Measurements from ENCODE around the gene ZNF423. TPM values are rescaled to one million over a fixed set of nuclear protein-coding genes. Genes with fewer than 3 reads are reported as not detected.

ZNF423 gene
- polyA plus RNA-seq, 1 donor from 2014 or later, result 4.5 TPM

DNA sequence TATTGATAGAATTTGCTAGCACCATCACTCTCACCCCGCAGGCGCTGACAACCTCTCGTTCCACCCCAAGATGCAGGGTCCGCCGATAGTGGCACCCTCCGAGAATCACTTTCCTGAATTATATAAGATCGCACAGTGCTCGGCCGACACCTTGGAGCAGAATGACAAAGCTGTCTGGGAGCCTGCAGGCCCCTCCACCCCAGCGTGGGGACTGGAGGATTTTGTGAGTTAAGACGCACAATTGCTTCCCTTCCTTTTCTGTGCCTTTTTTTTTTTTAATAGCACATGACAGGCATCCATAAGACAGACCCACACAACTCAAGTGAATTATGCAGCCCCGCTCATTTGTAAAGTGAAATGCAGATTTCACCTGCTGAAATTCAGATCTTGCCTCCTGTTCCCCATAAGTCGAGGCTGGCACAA, 327.0 kb downstream of the ZNF423 start:
- no peaks in the 10 kb centered on the region for H3K36me3 ChIP-seq (ENCODE audit: insufficient read depth, low read length)
- H4K20me1 ChIP-seq (ENCODE audit: insufficient read depth), result no peaks in the 10 kb centered on the region
- no peaks in the 10 kb centered on the region for H3F3A ChIP-seq (ENCODE audit: insufficient read depth, low read length, poor library complexity, severe bottlenecking)
- H3K27me3 ChIP-seq (ENCODE audit: insufficient read depth, low read depth, low read length), result no peaks in the 10 kb centered on the region
- TF ChIP-seq, protein P1, sequence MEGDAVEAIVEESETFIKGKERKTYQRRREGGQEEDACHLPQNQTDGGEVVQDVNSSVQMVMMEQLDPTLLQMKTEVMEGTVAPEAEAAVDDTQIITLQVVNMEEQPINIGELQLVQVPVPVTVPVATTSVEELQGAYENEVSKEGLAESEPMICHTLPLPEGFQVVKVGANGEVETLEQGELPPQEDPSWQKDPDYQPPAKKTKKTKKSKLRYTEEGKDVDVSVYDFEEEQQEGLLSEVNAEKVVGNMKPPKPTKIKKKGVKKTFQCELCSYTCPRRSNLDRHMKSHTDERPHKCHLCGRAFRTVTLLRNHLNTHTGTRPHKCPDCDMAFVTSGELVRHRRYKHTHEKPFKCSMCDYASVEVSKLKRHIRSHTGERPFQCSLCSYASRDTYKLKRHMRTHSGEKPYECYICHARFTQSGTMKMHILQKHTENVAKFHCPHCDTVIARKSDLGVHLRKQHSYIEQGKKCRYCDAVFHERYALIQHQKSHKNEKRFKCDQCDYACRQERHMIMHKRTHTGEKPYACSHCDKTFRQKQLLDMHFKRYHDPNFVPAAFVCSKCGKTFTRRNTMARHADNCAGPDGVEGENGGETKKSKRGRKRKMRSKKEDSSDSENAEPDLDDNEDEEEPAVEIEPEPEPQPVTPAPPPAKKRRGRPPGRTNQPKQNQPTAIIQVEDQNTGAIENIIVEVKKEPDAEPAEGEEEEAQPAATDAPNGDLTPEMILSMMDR (IDR thresholded peaks at IDR 0.05; ENCODE audit: poor library complexity, severe bottlenecking), result no peak
- no peak for TF ChIP-seq MXI1 (conservative IDR thresholded peaks at IDR 0.05; ENCODE audit: poor library complexity, severe bottlenecking)
- TF ChIP-seq SMC3 (conservative IDR thresholded peaks at IDR 0.05; ENCODE audit: poor library complexity), result no peak
- no peak for TF ChIP-seq RAD21 (conservative IDR thresholded peaks at IDR 0.05)
- TF ChIP-seq POLR2AphosphoS5 (IDR thresholded peaks at IDR 0.05), result no peak
- no peak for TF ChIP-seq EP300 (conservative IDR thresholded peaks at IDR 0.05; ENCODE audit: poor library complexity, severe bottlenecking)
- no peak for TF ChIP-seq EZH2 (IDR thresholded peaks at IDR 0.05; ENCODE audit: borderline replicate concordance, insufficient read depth, low read length, poor library complexity, severe bottlenecking)
- no peak for TF ChIP-seq TAF1 (IDR thresholded peaks at IDR 0.05; ENCODE audit: low read depth)
- TF ChIP-seq, protein P2, sequence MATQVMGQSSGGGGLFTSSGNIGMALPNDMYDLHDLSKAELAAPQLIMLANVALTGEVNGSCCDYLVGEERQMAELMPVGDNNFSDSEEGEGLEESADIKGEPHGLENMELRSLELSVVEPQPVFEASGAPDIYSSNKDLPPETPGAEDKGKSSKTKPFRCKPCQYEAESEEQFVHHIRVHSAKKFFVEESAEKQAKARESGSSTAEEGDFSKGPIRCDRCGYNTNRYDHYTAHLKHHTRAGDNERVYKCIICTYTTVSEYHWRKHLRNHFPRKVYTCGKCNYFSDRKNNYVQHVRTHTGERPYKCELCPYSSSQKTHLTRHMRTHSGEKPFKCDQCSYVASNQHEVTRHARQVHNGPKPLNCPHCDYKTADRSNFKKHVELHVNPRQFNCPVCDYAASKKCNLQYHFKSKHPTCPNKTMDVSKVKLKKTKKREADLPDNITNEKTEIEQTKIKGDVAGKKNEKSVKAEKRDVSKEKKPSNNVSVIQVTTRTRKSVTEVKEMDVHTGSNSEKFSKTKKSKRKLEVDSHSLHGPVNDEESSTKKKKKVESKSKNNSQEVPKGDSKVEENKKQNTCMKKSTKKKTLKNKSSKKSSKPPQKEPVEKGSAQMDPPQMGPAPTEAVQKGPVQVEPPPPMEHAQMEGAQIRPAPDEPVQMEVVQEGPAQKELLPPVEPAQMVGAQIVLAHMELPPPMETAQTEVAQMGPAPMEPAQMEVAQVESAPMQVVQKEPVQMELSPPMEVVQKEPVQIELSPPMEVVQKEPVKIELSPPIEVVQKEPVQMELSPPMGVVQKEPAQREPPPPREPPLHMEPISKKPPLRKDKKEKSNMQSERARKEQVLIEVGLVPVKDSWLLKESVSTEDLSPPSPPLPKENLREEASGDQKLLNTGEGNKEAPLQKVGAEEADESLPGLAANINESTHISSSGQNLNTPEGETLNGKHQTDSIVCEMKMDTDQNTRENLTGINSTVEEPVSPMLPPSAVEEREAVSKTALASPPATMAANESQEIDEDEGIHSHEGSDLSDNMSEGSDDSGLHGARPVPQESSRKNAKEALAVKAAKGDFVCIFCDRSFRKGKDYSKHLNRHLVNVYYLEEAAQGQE (IDR thresholded peaks at IDR 0.05; ENCODE audit: borderline replicate concordance), result no peak
- H3K4me2 ChIP-seq (ENCODE audit: low read length), result no peak overlapping the region
- H3K9me2 ChIP-seq (ENCODE audit: insufficient read depth, low read length), result no peaks in the 10 kb centered on the region
- no peak overlapping the region for H3K9ac ChIP-seq (ENCODE audit: low read length)
- no peaks in the 10 kb centered on the region for H3K9me3 ChIP-seq (ENCODE audit: low read length)
- peaks cover 4% of the 10 kb centered on the region for H3K79me2 ChIP-seq (replicated peaks; ENCODE audit: insufficient read depth, low read length)
- H3K4me3 ChIP-seq (ENCODE audit: low read length), result no peak overlapping the region
- no peak overlapping the region for H2AFZ ChIP-seq (ENCODE audit: low read depth, low read length)
- no peak overlapping the region for H3K27ac ChIP-seq (ENCODE audit: low read length)

DNA sequence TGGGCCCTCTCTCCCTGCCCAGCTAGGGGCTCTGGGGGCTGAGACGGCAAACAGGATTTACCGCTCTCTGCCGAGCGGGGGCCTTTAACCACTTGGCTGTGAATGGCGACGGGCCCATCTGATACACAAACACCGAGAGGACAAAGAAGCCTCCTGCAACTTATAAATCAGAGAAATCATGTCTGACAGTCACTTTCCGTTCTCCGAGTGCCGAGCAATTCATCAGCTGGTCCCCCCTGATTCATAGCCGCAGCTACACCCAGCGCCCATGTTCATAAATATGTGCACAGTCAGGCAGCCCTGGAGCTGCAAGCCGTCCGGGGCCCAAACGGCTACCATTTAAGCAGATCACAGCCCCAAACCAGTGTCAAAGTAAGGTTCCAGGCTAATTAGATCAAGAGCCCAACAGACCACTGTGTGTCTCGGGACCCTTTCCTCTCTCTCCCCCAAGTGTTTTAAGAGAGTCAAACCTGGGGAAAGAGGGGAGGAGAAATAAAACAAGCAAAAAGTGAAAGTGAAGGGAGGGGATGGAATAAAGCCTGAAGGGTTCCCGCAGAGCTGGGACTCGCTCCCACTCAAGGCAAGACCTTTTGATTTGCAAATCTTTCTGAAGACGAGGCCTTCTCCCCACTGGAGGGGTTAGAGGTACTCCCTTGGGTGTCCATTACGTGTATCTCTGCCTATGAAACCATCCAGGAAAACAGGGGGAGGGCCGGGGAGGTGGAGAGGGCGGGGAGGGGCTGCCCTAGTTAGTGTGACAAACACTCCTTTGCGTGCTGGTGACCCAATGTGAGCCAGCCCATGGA, 327.6 kb downstream of the ZNF423 start:
- peaks cover 4% of the 10 kb centered on the region for H3K79me2 ChIP-seq (replicated peaks; ENCODE audit: insufficient read depth, low read length)
- H3K27ac ChIP-seq (ENCODE audit: low read length), result no peak overlapping the region
- no peak overlapping the region for H3K4me3 ChIP-seq (ENCODE audit: low read length)
- no peaks in the 10 kb centered on the region for H3K36me3 ChIP-seq (ENCODE audit: insufficient read depth, low read length)
- no peaks in the 10 kb centered on the region for H3K9me2 ChIP-seq (ENCODE audit: insufficient read depth, low read length)
- no peaks in the 10 kb centered on the region for H4K20me1 ChIP-seq (ENCODE audit: insufficient read depth)
- H2AFZ ChIP-seq (ENCODE audit: low read depth, low read length), result no peak overlapping the region
- H3K9ac ChIP-seq (ENCODE audit: low read length), result no peak overlapping the region
- TF ChIP-seq SMC3 (conservative IDR thresholded peaks at IDR 0.05; ENCODE audit: poor library complexity), result no peak
- no peak for TF ChIP-seq TAF1 (IDR thresholded peaks at IDR 0.05; ENCODE audit: low read depth)
- no peak for TF ChIP-seq EZH2 (IDR thresholded peaks at IDR 0.05; ENCODE audit: borderline replicate concordance, insufficient read depth, low read length, poor library complexity, severe bottlenecking)
- TF ChIP-seq, protein P1 (IDR thresholded peaks at IDR 0.05; ENCODE audit: poor library complexity, severe bottlenecking), result no peak
- no peak for TF ChIP-seq EP300 (conservative IDR thresholded peaks at IDR 0.05; ENCODE audit: poor library complexity, severe bottlenecking)
- TF ChIP-seq POLR2AphosphoS5 (IDR thresholded peaks at IDR 0.05), result no peak
- no peak for TF ChIP-seq MXI1 (conservative IDR thresholded peaks at IDR 0.05; ENCODE audit: poor library complexity, severe bottlenecking)
- TF ChIP-seq, protein P2 (IDR thresholded peaks at IDR 0.05; ENCODE audit: borderline replicate concordance), result no peak
- TF ChIP-seq RAD21 (conservative IDR thresholded peaks at IDR 0.05), result no peak
- no peaks in the 10 kb centered on the region for H3K9me3 ChIP-seq (ENCODE audit: low read length)
- no peak overlapping the region for H3K4me2 ChIP-seq (ENCODE audit: low read length)
- H3F3A ChIP-seq (ENCODE audit: insufficient read depth, low read length, poor library complexity, severe bottlenecking), result no peaks in the 10 kb centered on the region
- no peaks in the 10 kb centered on the region for H3K27me3 ChIP-seq (ENCODE audit: insufficient read depth, low read depth, low read length)
